AG09319 (cell line): ENCODE measurements around the gene LRRIQ3.

Source experiments
- DNase-seq: peaks from one replicate; pipeline ENCODE4 v3.0.0-alpha.2; 2010; ENCODE audit warnings: low read depth; ENCODE audit errors: extremely low read depth
- CTCF ChIP-seq: IDR thresholded peaks from 2 replicates; pipeline ENCODE4 v1.5.1; 2011; ENCODE audit warnings: low read depth, mild to moderate bottlenecking, inconsistent platforms, low read length, moderate library complexity

The LRRIQ3 gene

GRCh38 chr1:73998348-73998959, 199.5 kb downstream of the LRRIQ3 start:
- peak; percentile 32 for TF ChIP-seq CTCF
- no peak for DNase-seq

GRCh38 chr1:73980324-73981040, 217.5 kb downstream of the LRRIQ3 start:
- DNase-seq, result no peak
- TF ChIP-seq CTCF, result no peak

- DNase-seq, result no peak
- TF ChIP-seq CTCF, result no peak
Observed at GRCh38 chr1:73979684-73980083, 218.3 kb downstream of the LRRIQ3 start.

GRCh38 chr1:73978964-73979363, 219.0 kb downstream of the LRRIQ3 start:
- no peak for DNase-seq
- TF ChIP-seq CTCF, result no peak
